GM12878 (cell line): ENCODE results near the gene PLCG1. TPM values are rescaled to one million over a fixed set of nuclear protein-coding genes. Genes with fewer than 3 reads are reported as not detected.

Experiments used
- BACH1 ChIP-seq: fragments of 450-650 bp; IDR thresholded peaks from 2 replicates; pipeline ENCODE4 v1.6.1; 2017; ENCODE audit warnings: mild to moderate bottlenecking, borderline replicate concordance
- BCL11A ChIP-seq: IDR thresholded peaks from 2 replicates; pipeline ENCODE4 v1.6.1; 2011; ENCODE audit warnings: low read depth, low read length
- CHD2 ChIP-seq: IDR thresholded peaks from 2 replicates; pipeline ENCODE4 v1.6.1; 2011; ENCODE audit warnings: low read depth, low read length, improper control_type of control experiment, borderline replicate concordance
- ESRRA ChIP-seq: IDR thresholded peaks from 2 replicates; pipeline ENCODE4 v1.6.1; 2012; ENCODE audit warnings: mild to moderate bottlenecking, low read length, improper control_type of control experiment
- ETV6 ChIP-seq, 2 experiments: fragments of 450-650 bp in 1 of 2; IDR thresholded peaks in 1 of 2; conservative IDR thresholded peaks in 1 of 2; 2 replicates each; pipeline ENCODE4 v1.6.1; 2014; ENCODE audit warnings: antibody characterized with exemption in 1 of 2, borderline replicate concordance in 1 of 2, low read depth in 1 of 2, mild to moderate bottlenecking in 1 of 2, moderate library complexity in 1 of 2
- FOS ChIP-seq: IDR thresholded peaks from 3 replicates; pipeline ENCODE4 v1.6.1; 2011; ENCODE audit warnings: borderline replicate concordance; ENCODE audit not compliant: insufficient read length; ENCODE audit errors: extremely low read depth
- IKZF1 ChIP-seq: fragments of 450-650 bp; conservative IDR thresholded peaks from 2 replicates; pipeline ENCODE4 v1.6.1; 2017; ENCODE audit warnings: antibody characterized with exemption, mild to moderate bottlenecking
- IKZF2 ChIP-seq, 2 experiments: fragments of 450-650 bp; IDR thresholded peaks; 2 replicates each; pipeline ENCODE4 v1.6.1; 2017; ENCODE audit warnings: mild to moderate bottlenecking in 2 of 2, moderate library complexity in 2 of 2
- IRF4 ChIP-seq: IDR thresholded peaks from 2 replicates; pipeline ENCODE4 v1.6.1; 2011; ENCODE audit warnings: low read depth, low read length
- MTA2 ChIP-seq: fragments of 450-650 bp; IDR thresholded peaks from 2 replicates; pipeline ENCODE4 v1.6.1; 2016; ENCODE audit warnings: low read depth, mild to moderate bottlenecking, moderate library complexity
- MXI1 ChIP-seq: fragments of 150-350 bp; IDR thresholded peaks from 2 replicates; pipeline ENCODE4 v1.6.1; 2011; ENCODE audit warnings: low read depth, mild to moderate bottlenecking, inconsistent platforms, low read length, improper control_type of control experiment
- MYC ChIP-seq: IDR thresholded peaks from 2 replicates; pipeline ENCODE4 v1.6.1; 2011; ENCODE audit warnings: mild to moderate bottlenecking, low read length, moderate library complexity, inconsistent platforms; ENCODE audit not compliant: insufficient read depth, insufficient replicate concordance, insufficient read length, severe bottlenecking
- NRF1 ChIP-seq: conservative IDR thresholded peaks from 2 replicates; pipeline ENCODE4 v1.6.1; 2011; ENCODE audit warnings: mild to moderate bottlenecking, low read depth, low read length, improper control_type of control experiment
- TAF1 ChIP-seq: IDR thresholded peaks from 2 replicates; pipeline ENCODE4 v1.6.1; 2011; ENCODE audit warnings: mild to moderate bottlenecking, low read depth, low read length, borderline replicate concordance
- TCF12 ChIP-seq: IDR thresholded peaks from 2 replicates; pipeline ENCODE4 v1.6.1; 2011; ENCODE audit warnings: low read depth, mild to moderate bottlenecking, low read length
- YBX1 ChIP-seq: fragments of 450-650 bp; IDR thresholded peaks from 2 replicates; pipeline ENCODE4 v1.6.1; 2016; ENCODE audit warnings: antibody characterized with exemption
- ZNF687 ChIP-seq: fragments of 450-650 bp; IDR thresholded peaks from 2 replicates; pipeline ENCODE4 v1.6.1; 2017; ENCODE audit warnings: mild to moderate bottlenecking, moderate library complexity
- polyA plus RNA-seq, 11 experiments: library from polyadenylated mRNA; depleted of rRNA in 4 of 11; unstranded in 6 of 11; stranded (reverse) in 5 of 11; fragments of >200 nt; fragmentation: Nextera tagmentation in 4 of 11; fragmentation: Illumina TruSeq in 1 of 11; extraction: Ambion mirVana in 4 of 11; extraction: Trizol in 1 of 11; gene quantifications; 1 replicate in 1 of 11; 2 replicates in 10 of 11; pipeline versions ENCODE4 v1.2.1 to v1.2.3, GENCODE V29; 2011 to 2016; ENCODE audit warnings: inconsistent platforms in 2 of 11, missing spikeins in 2 of 11, low read depth in 1 of 11
- total RNA-seq, 4 experiments: library from RNA; depleted of rRNA in 3 of 4; stranded (reverse); fragments of >200 nt in 3 of 4; fragmentation: Illumina TruSeq in 1 of 4; extraction: Trizol in 1 of 4; gene quantifications; 2 replicates each; pipeline versions ENCODE4 v1.2.1 to v1.2.3, GENCODE V29; 2013 to 2021
- TF ChIP-seq, protein P1 (sequence below): fragments of 450-650 bp; formaldehyde crosslinking; IDR thresholded peaks from 2 replicates; pipeline ENCODE4 v1.4.0; 2022; ENCODE audit warnings: mild to moderate bottlenecking, moderate library complexity
- TF ChIP-seq, protein P2 (sequence below): fragments of 450-650 bp; IDR thresholded peaks from 2 replicates; pipeline ENCODE4 v1.6.1; 2016; ENCODE audit warnings: mild to moderate bottlenecking

The PLCG1 gene
- total and polyA plus RNA-seq, 10 of the 15 experiments (the other 5 are each of a cell fraction or from before 2014, with no cell fraction given), result 2.6 to 114 (median 45.3) TPM

DNA sequence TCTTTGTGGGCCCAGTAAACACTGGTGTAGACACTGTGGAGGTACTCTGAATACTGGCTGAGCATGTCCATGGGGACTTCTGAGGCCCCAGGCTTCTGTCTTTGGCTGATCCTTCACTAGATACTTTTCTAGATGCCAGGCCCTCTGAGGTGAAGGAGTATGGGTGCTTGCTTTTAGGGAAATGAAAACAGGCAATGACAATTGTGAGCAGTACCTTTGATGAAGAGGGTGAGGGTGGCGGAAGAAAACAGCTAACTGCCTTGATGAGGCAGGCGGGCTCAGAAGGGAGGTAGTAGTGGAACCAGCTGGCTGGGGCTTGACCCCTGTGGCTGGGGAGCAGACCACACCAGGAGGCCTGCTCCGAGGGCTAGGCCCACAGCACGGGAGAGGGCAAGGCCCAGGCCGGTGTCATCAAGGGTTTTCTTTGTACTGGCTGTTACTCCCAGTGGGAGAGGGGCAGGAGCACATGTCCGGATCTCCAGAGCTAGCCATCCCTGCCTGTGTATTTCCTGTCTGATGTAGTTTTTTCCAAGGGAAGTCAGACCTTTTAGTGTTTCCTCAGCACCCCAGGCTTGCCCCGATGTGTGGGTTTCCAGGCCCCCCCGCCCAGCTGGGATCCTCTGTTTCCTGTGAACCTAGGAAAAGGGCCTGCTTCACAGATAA, 3.9 kb downstream of the PLCG1 start (continued):
- TF ChIP-seq IKZF1 (peak; percentile 72), ESRRA (no peak), MYC (no peak), TAF1 (no peak), ZNF687 (peak; percentile 75), NRF1 (no peak), IRF4 (no peak), MXI1 (no peak; the same call in 1 of the 2 replicates), FOS (no peak), IKZF2 (IDR thresholded peaks at IDR 0.05) (peak; percentile 20 to 23; a peak in 1 of 4 replicates), CHD2 (0 out of 2 replicates have a peak, but pooled peaks have one; percentile 22), MTA2 (peak; percentile 31; the same call in 1 of the 2 replicates), ETV6 (conservative IDR thresholded peaks at IDR 0.05 in 1 of 2, IDR thresholded peaks at IDR 0.05 in 1 of 2; ENCODE audit: borderline replicate concordance in 1 of 2, low read depth in 1 of 2) (no peak), BCL11A (no peak), TCF12 (0 out of 2 replicates have a peak, but pooled peaks have one; percentile 35), YBX1 (no peak), BACH1 (no peak)
- TF ChIP-seq, protein P1, sequence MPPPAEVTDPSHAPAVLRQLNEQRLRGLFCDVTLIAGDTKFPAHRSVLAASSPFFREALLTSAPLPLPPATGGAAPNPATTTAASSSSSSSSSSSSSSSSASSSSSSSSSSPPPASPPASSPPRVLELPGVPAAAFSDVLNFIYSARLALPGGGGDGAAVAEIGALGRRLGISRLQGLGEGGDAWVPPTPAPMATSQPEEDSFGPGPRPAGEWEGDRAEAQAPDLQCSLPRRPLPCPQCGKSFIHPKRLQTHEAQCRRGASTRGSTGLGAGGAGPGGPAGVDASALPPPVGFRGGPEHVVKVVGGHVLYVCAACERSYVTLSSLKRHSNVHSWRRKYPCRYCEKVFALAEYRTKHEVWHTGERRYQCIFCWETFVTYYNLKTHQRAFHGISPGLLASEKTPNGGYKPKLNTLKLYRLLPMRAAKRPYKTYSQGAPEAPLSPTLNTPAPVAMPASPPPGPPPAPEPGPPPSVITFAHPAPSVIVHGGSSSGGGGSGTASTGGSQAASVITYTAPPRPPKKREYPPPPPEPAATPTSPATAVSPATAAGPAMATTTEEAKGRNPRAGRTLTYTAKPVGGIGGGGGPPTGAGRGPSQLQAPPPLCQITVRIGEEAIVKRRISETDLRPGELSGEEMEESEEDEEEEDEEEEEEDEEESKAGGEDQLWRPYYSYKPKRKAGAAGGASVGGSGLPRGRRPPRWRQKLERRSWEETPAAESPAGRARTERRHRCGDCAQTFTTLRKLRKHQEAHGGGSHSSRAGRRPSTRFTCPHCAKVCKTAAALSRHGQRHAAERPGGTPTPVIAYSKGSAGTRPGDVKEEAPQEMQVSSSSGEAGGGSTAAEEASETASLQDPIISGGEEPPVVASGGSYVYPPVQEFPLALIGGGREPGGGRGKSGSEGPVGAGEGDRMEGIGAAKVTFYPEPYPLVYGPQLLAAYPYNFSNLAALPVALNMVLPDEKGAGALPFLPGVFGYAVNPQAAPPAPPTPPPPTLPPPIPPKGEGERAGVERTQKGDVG (CRISPR knock-in tag), result no peak
- TF ChIP-seq, protein P2, sequence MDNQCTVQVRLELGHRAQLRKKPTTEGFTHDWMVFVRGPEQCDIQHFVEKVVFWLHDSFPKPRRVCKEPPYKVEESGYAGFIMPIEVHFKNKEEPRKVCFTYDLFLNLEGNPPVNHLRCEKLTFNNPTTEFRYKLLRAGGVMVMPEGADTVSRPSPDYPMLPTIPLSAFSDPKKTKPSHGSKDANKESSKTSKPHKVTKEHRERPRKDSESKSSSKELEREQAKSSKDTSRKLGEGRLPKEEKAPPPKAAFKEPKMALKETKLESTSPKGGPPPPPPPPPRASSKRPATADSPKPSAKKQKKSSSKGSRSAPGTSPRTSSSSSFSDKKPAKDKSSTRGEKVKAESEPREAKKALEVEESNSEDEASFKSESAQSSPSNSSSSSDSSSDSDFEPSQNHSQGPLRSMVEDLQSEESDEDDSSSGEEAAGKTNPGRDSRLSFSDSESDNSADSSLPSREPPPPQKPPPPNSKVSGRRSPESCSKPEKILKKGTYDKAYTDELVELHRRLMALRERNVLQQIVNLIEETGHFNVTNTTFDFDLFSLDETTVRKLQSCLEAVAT, result 0 out of 2 replicates have a peak, but pooled peaks have one; percentile 19
